OCI-LY3 (cell line): ENCODE data around the gene SOX4.
A peak's percentile ranks its signal among the peaks of the same experiment; 100 is the strongest.

Experiments
- H2AFZ ChIP-seq: fragments of 200-600, 300-600 bp; shearing (Covaris generic); 2 replicates; pipeline ENCODE4 v1.6.0; 2014; ENCODE audit warnings: antibody characterized with exemption, low read depth, low read length
- H3K27ac ChIP-seq: fragments of 200-600, 300-600 bp; sonication (generic); 2 replicates; pipeline ENCODE4 v1.5.1; 2014; ENCODE audit warnings: mild to moderate bottlenecking, low read length, moderate library complexity, mixed read lengths
- H3K27me3 ChIP-seq: fragments of 200-600, 300-600 bp; sonication (generic); 2 replicates; pipeline ENCODE4 v1.6.1; 2014; ENCODE audit warnings: low read depth, low read length, mixed read lengths
- H3K36me3 ChIP-seq: fragments of 200-600, 300-600 bp; sonication (generic); replicated peaks from 2 replicates; pipeline ENCODE3; 2014; ENCODE audit warnings: low read depth, low read length, mixed read lengths
- H3K4me1 ChIP-seq: fragments of 300-600, 200-600 bp; sonication (generic); 2 replicates; pipeline ENCODE4 v1.6.1; 2014; ENCODE audit warnings: low read length, mixed read lengths
- H3K4me2 ChIP-seq: fragments of 200-600, 300-600 bp; sonication (generic); 2 replicates; pipeline ENCODE4 v1.6.1; 2014; ENCODE audit warnings: low read length, mixed read lengths
- H3K4me3 ChIP-seq: fragments of 300-600, 200-600 bp; sonication (generic); 2 replicates; pipeline ENCODE4 v1.5.1; 2014; ENCODE audit warnings: antibody characterized with exemption, mild to moderate bottlenecking, low read length, moderate library complexity
- H3K79me2 ChIP-seq: fragments of 300-600, 200-600 bp; shearing (Covaris generic); 2 replicates; pipeline ENCODE4 v1.6.1; 2014; ENCODE audit warnings: mild to moderate bottlenecking, low read length, mixed read lengths
- H3K9ac ChIP-seq: fragments of 300-600, 200-600 bp; shearing (Covaris generic); 2 replicates; pipeline ENCODE4 v1.6.0; 2014; ENCODE audit warnings: mild to moderate bottlenecking, low read length, moderate library complexity
- H3K9me3 ChIP-seq: fragments of 200-600, 300-600 bp; shearing (Covaris generic); 2 replicates; pipeline ENCODE4 v1.6.1; 2014; ENCODE audit warnings: low read length, mixed read lengths; ENCODE audit not compliant: insufficient read depth
- H4K20me1 ChIP-seq: fragments of 200-600, 300-600 bp; sonication (generic); 2 replicates; pipeline ENCODE4 v1.6.1; 2016; ENCODE audit warnings: low read length, mixed read lengths; ENCODE audit not compliant: insufficient read depth
- CTCF ChIP-seq: fragments of 200-600, 300-600 bp; sonication (generic); IDR thresholded peaks from 2 replicates; pipeline ENCODE4 v1.5.1; 2014; ENCODE audit warnings: antibody characterized with exemption, low read length, low read depth
- EZH2phosphoT487 ChIP-seq: fragments of 200-600 bp; shearing (Covaris generic); IDR thresholded peaks from 2 replicates; pipeline ENCODE4 v1.6.1; 2018; ENCODE audit warnings: antibody characterized with exemption, mixed run types, low read depth

SOX4 gene

GRCh38 chr6:21595285-21596144 is 2.0 kb downstream of the SOX4 start:
- Histone ChIP-seq H3K9me3 (no peaks in the 10 kb centered on the region), H3K79me2 (peaks cover 69% of the 10 kb centered on the region), H3K4me1 (peaks cover 22% of the 10 kb centered on the region), H2AFZ (no peak overlapping the region), H3K27me3 (no peaks in the 10 kb centered on the region), H4K20me1 (peaks cover 35% of the 10 kb centered on the region), H3K4me2 (peak overlapping the region; percentile 89), H3K36me3 (peaks cover 47% of the 10 kb centered on the region), H3K4me3 (peak overlapping the region; percentile 96), H3K9ac (peak overlapping the region; percentile 96), H3K27ac (peak overlapping the region; percentile 88)
- TF ChIP-seq CTCF: no peak
- no peak for TF ChIP-seq EZH2phosphoT487

- no peaks in the 10 kb centered on the region for H3K27me3 ChIP-seq
- no peak overlapping the region for H2AFZ ChIP-seq
- TF ChIP-seq EZH2phosphoT487 (no peak), CTCF (no peak)
- peaks cover 47% of the 10 kb centered on the region for H3K36me3 ChIP-seq
- no peaks in the 10 kb centered on the region for H3K9me3 ChIP-seq
- H3K79me2 ChIP-seq: peaks cover 69% of the 10 kb centered on the region
- peak overlapping the region; percentile 96 for H3K9ac ChIP-seq
- H4K20me1 ChIP-seq: peaks cover 39% of the 10 kb centered on the region
- H3K4me2 ChIP-seq: peak overlapping the region; percentile 89
- H3K4me3 ChIP-seq: peak overlapping the region; percentile 96
- H3K4me1 ChIP-seq: peaks cover 22% of the 10 kb centered on the region
- peak overlapping the region; percentile 88 for H3K27ac ChIP-seq
Measured at GRCh38 chr6:21596145-21596948, 2.8 kb downstream of the SOX4 start.

- H3K79me2 ChIP-seq: peaks cover 74% of the 10 kb centered on the region
- H3K4me1 ChIP-seq: peaks cover 22% of the 10 kb centered on the region
- peak overlapping the region; percentile 88 for H3K27ac ChIP-seq
- peak overlapping the region; percentile 96 for H3K4me3 ChIP-seq
- no peaks in the 10 kb centered on the region for H3K27me3 ChIP-seq
- no peak overlapping the region for H2AFZ ChIP-seq
- H3K9ac ChIP-seq: peak overlapping the region; percentile 96
- peaks cover 47% of the 10 kb centered on the region for H3K36me3 ChIP-seq
- H3K9me3 ChIP-seq: no peaks in the 10 kb centered on the region
- H3K4me2 ChIP-seq: peak overlapping the region; percentile 89
- H4K20me1 ChIP-seq: peaks cover 39% of the 10 kb centered on the region
- TF ChIP-seq EZH2phosphoT487 (no peak), CTCF (peak; percentile 37)
Measured at GRCh38 chr6:21596949-21597682, 3.6 kb downstream of the SOX4 start.
